T-helper 1 cell (primary cell): Measurements from ENCODE around the gene CDC42BPG.
A peak's percentile ranks its signal among the peaks of the same experiment; 100 is the strongest.
"Not testable (repeated sequence)": the region's sequence is repeated elsewhere in the genome, so short reads cannot be mapped to it uniquely, and the experiment has no call there.

Experiments used
- DNase-seq, 5 donors: peaks; one replicate each; pipeline ENCODE4 v3.0.0-alpha.2; 2012 to 2020

CDC42BPG gene

GRCh38 chr11:64848826-64849597 lies 4.6 kb upstream of the CDC42BPG start:
- DNase-seq, result peak in 1 of 5 donors; percentile 40

DNA sequence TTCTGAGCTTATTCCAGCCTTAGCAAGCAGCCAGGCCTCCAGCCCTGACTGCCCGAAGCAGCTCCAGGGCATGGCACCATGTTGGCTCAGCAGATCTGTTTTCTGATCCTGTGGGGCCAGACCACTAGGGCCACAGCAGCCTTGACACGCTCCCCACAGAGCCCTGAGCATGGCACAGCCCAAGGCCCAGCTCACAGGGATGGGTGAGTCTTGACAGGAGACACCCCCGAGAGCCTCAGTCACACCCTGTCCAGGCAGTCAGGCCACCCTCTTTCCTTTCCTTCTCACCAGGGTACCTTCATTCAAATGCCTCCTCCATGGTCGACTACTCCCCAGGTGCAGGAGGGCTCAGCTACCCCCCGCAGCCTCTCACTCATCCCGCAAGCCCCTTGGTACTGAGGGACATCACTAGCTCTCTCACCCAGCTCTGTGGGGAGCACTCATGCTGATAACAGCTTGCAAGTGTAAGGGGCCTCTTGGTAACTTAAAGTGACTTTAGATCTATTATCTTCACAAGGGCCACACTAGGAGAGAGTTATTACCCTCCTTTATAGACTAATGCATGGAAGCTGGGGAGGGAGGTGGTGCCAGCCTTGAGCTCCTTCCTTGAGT lies 3.9 kb upstream of the CDC42BPG start:
- DNase-seq, result no peak

- peak; percentile 85 to 94 (median 88) for DNase-seq
Measured at GRCh38 chr11:64846998-64847666, 2.7 kb upstream of the CDC42BPG start.

DNA sequence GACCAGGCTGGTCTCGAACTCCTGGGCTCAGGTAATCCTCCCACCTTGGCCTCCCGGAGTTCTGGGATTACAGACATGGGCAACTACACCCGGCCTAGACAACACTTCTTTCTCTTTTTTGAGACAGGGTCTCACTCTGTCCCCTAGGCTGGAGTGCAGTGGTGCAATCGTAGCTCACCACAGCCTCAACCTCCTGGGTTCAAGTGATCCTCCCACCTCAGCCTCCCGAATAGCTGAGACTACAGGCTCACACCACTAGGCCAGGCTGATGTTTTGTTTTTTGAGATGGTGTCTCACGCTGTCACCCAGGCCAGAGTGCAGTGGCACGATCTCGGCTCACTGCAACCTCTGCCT lies 1.3 kb upstream of the CDC42BPG start:
- DNase-seq, result not testable (repeated sequence)

DNA sequence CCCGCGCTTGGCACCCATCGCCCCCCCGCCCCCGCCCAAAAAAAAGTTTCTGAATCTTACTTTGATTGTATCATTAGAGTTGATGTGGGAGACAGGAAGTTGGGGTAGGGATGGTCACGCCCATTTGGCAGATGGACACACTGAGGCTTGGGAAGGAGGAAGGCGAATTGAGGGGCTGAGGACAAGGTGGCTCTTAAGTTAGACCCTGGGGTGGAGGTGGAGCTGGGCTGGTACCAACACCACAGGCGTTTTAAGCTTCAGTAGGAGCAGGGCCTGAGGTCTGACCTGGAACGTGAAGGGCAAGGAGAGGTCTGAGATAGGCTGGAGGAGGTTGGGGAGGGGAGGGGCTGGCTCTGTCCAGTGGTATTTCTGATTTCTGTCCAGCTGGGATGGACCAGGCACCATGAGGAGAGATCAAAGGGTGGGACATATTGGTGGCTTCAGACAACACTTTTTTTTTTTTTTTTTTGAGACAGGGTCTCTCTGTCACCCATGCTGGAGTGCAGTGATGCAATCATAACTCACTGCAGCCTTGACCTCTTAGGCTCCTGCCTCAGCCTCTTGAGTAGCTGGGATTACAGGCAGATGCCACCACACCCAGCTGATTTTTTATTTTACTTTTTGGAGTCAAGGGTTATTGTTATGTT lies 799 bp upstream of the CDC42BPG start:
- no peak for DNase-seq

GRCh38 chr11:64843686-64844329 lies 645 bp downstream of the CDC42BPG start:
- DNase-seq, result no peak

DNA sequence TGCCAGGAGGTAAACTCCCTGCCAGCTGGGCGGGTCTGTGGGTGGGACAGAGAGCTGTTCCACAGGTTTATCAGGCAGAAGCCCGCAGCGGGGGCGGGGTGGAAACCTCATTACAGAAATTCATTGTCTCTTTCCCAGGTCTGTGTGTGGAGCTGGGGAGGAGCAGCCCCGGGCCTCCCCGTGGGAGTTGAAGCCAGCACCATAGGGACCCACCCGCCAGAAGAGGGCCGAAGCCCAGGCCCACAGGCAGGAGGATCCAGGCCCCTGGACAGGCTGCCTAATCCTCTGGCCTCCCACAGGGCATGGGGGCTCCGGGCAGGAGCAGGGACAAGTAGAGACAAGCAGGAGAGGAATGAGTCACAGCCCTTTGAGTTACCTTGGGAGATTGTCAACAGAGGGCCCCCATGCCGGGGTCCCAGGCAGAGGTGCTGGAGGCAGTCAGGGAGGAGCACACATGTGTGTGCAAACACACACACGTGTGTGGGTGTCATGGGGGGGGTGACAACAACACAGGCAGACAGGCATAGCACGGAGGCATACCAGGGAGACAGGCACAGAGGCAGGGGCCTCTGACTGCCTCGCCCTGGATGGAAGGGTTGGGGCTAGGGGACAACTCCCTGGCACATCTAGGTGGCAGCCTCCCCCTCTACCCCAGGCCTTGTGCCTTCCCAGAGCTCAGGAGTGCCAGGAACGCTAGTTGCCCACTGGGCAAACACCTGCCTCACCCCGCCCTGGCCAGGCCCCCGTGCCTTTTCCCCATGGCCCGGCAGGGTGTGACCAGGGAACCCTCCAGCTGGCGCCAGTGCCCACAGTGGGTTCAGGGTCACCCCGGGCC lies 1.4 kb downstream of the CDC42BPG start:
- no peak for DNase-seq

GRCh38 chr11:64842366-64842759 lies 2.1 kb downstream of the CDC42BPG start:
- no peak for DNase-seq

- DNase-seq, result no peak
Measured at GRCh38 chr11:64841592-64842365, 2.7 kb downstream of the CDC42BPG start.

- DNase-seq, result no peak
Measured at GRCh38 chr11:64839887-64840782, 4.3 kb downstream of the CDC42BPG start.

DNA sequence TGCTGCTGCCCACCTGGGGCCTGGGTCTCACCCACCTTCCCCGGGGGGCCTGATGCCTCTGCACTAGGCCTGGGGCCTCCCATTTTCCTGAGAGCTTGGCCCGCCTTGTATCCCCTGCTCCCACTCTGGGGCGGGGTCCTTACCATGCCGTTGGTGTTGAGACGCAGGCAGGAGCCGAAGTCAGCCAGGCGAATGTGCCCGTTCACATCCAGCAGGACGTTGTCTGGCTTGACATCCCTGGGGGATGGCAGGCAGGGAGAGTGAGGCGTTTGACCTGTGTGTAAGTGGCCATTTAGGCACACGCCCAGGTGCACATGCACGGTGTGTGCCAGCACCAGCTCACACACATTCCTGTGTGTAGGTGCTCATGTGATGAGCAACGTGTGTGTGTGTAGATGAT lies 5.1 kb downstream of the CDC42BPG start:
- DNase-seq, result no peak

- DNase-seq, result no peak
Measured at GRCh38 chr11:64838600-64839334, 5.7 kb downstream of the CDC42BPG start.

- DNase-seq, result no peak
Measured at GRCh38 chr11:64837887-64838351, 6.5 kb downstream of the CDC42BPG start.

DNA sequence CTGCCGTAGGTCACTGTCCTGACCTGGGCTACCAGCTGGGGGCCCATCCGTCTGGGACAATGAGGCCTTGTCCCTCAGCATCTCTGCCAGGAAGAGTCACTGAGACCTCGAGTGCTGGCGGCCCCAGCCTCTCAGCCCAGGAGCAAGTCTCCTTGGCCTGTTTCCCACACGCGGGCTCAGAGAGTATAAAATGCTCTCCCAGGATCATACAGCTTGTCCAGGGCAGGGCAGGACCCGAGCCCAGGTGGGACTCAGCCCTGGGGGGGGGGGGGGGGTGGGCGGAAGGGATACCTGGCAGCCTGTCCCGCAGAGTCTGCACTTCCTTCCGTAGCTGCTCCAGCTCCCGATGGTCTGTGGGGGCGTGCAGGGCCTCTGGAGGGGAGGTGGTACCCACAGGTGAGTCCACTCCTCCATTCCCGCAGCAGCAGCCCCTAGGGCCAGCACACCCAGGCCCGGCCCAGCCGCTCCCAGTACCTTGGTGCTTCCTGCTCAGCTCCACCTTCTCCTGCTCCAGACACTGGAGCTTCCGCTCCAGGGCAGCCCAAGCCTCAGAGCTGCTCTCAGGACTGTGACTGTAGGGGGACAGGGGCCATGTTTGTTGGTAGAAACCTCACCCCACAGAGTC lies 7.9 kb downstream of the CDC42BPG start:
- no peak for DNase-seq

- no peak for DNase-seq
Measured at GRCh38 chr11:64835616-64836447, 8.6 kb downstream of the CDC42BPG start.

- no peak for DNase-seq
Measured at GRCh38 chr11:64834723-64835615, 9.5 kb downstream of the CDC42BPG start.
